Chondrocyte (in vitro differentiated cells): ENCODE results near the gene DERL2. TPM values are rescaled to one million over a fixed set of nuclear protein-coding genes. Genes with fewer than 3 reads are reported as not detected.

Source experiments
- DNase-seq: peaks from one replicate; pipeline ENCODE4 v3.0.0; 2021; ENCODE audit warnings: mixed read lengths, low spot score
- H3K27ac Mint-ChIP-seq: one replicate; pipeline ENCODE4 v1.8.0; 2021; ENCODE audit warnings: mild to moderate bottlenecking, moderate library complexity, mixed read lengths; ENCODE audit not compliant: unreplicated experiment
- H3K27me3 Mint-ChIP-seq: 2 replicates; pipeline ENCODE4 v1.8.0; 2021; ENCODE audit warnings: low read depth, mixed read lengths
- H3K36me3 Mint-ChIP-seq: 2 replicates; pipeline ENCODE4 v1.8.0; 2021; ENCODE audit warnings: low read depth, mixed read lengths
- H3K4me1 Mint-ChIP-seq: 2 replicates; pipeline ENCODE4 v1.8.0; 2021; ENCODE audit warnings: low read depth, mild to moderate bottlenecking, mixed read lengths
- H3K4me3 Mint-ChIP-seq: one replicate; pipeline ENCODE4 v1.8.0; 2021; ENCODE audit warnings: mild to moderate bottlenecking, moderate library complexity, mixed read lengths; ENCODE audit not compliant: unreplicated experiment
- H3K9me3 Mint-ChIP-seq: 2 replicates; pipeline ENCODE4 v1.8.0; 2021; ENCODE audit warnings: low read depth, mixed read lengths
- CTCF ChIP-seq: fragments of 200-600 bp; sonication (generic); IDR thresholded peaks from 2 replicates; pipeline ENCODE4 v1.5.0; 2021; ENCODE audit warnings: antibody characterized with exemption, mild to moderate bottlenecking, moderate library complexity
- total RNA-seq: library from RNA; stranded (reverse); gene quantifications from 3 replicates; pipeline ENCODE4 v1.2.1, GENCODE V29; 2021

The DERL2 gene
- total RNA-seq, 1 donor from 2014 or later, result 74.9 TPM

- Mint-ChIP-seq H3K36me3 (peaks cover 17% of the 10 kb centered on the region), H3K4me1 (peaks cover 45% of the 10 kb centered on the region), H3K9me3 (peaks cover 2% of the 10 kb centered on the region), H3K27ac (peak within 1 kb of the TSS; percentile 98), H3K4me3 (peak within 1 kb of the TSS; percentile 95), H3K27me3 (no peaks in the 10 kb centered on the region)
- no peak for TF ChIP-seq CTCF
- peak; percentile 98 for DNase-seq
These were observed 487 bp upstream of the DERL2 start, which contains the start of gene MIS12 for GRCh38 chr17:5486206-5487124. Gene MIS12 (plus strand): TSS chr17:5486566. CDS start chr17:5488863, 2,297 bp downstream.

- peaks cover 26% of the 10 kb centered on the region for H3K4me1 Mint-ChIP-seq
- H3K27ac Mint-ChIP-seq, result no peak overlapping the region
- H3K27me3 Mint-ChIP-seq, result no peaks in the 10 kb centered on the region
- H3K36me3 Mint-ChIP-seq, result peaks cover 34% of the 10 kb centered on the region
- DNase-seq, result no peak
- H3K4me3 Mint-ChIP-seq, result no peak overlapping the region
- H3K9me3 Mint-ChIP-seq, result no peaks in the 10 kb centered on the region
- no peak for TF ChIP-seq CTCF
These were observed 4.5 kb downstream of the DERL2 start for GRCh38 chr17:5481451-5481850.

- no peak overlapping the region for H3K27ac Mint-ChIP-seq
- H3K4me1 Mint-ChIP-seq, result peaks cover 26% of the 10 kb centered on the region
- H3K4me3 Mint-ChIP-seq, result no peak overlapping the region
- H3K27me3 Mint-ChIP-seq, result no peaks in the 10 kb centered on the region
- no peaks in the 10 kb centered on the region for H3K9me3 Mint-ChIP-seq
- TF ChIP-seq CTCF, result no peak
- peaks cover 34% of the 10 kb centered on the region for H3K36me3 Mint-ChIP-seq
- no peak for DNase-seq
These were observed 5.0 kb downstream of the DERL2 start for GRCh38 chr17:5480962-5481361.

GRCh38 chr17:5478992-5479391, 7.0 kb downstream of the DERL2 start:
- Mint-ChIP-seq H3K27me3 (no peaks in the 10 kb centered on the region), H3K4me3 (no peak overlapping the region), H3K9me3 (no peaks in the 10 kb centered on the region), H3K4me1 (peaks cover 7% of the 10 kb centered on the region), H3K27ac (no peak overlapping the region), H3K36me3 (peaks cover 40% of the 10 kb centered on the region)
- no peak for DNase-seq
- no peak for TF ChIP-seq CTCF

GRCh38 chr17:5473906-5474305, 12.1 kb downstream of the DERL2 start:
- no peaks in the 10 kb centered on the region for H3K27me3 Mint-ChIP-seq
- H3K9me3 Mint-ChIP-seq, result no peaks in the 10 kb centered on the region
- peaks cover 28% of the 10 kb centered on the region for H3K36me3 Mint-ChIP-seq
- TF ChIP-seq CTCF, result no peak
- peaks cover 3% of the 10 kb centered on the region for H3K4me1 Mint-ChIP-seq
- no peak overlapping the region for H3K4me3 Mint-ChIP-seq
- H3K27ac Mint-ChIP-seq, result no peak overlapping the region
- no peak for DNase-seq
